ENCODE measurements around the gene DAGLA.

DAGLA gene

DNA sequence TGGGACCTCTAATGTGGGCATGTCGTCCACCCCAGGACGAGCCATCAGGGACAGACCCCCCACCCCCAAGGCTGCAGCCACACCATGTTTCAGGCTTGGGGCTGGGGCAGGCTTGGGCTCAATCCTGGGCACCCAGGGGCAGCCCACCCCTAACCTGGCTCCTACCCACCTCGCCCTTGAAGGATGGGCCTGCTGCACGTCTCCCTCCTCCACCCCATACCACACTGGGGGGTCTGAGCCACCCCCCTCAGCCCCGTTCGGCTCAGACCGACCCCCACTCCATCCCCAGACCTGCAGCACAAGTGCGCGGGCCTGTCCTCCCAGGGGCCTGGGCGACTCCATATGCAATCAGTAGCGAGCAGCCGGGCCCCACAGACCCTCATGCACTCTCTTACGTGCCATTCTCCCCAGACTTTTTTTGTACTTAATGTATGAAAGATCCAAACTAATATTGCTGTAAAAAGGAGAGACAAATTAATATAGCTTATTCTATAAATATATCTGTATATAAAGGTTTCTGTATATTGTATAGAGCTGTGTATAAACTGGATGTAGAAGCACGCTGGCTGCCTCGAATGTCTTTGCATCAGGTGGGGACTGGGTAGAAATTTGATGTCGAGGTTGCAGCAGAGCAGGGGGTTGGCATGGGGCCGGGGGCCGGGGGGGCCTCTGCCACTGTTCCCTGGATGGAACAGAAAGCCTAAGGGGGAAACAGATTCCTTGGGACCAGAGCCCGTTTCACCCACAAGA, 66.4 kb downstream of the DAGLA start:
- DNase-seq (ENCODE audit: low spot score) = no peak

DNA sequence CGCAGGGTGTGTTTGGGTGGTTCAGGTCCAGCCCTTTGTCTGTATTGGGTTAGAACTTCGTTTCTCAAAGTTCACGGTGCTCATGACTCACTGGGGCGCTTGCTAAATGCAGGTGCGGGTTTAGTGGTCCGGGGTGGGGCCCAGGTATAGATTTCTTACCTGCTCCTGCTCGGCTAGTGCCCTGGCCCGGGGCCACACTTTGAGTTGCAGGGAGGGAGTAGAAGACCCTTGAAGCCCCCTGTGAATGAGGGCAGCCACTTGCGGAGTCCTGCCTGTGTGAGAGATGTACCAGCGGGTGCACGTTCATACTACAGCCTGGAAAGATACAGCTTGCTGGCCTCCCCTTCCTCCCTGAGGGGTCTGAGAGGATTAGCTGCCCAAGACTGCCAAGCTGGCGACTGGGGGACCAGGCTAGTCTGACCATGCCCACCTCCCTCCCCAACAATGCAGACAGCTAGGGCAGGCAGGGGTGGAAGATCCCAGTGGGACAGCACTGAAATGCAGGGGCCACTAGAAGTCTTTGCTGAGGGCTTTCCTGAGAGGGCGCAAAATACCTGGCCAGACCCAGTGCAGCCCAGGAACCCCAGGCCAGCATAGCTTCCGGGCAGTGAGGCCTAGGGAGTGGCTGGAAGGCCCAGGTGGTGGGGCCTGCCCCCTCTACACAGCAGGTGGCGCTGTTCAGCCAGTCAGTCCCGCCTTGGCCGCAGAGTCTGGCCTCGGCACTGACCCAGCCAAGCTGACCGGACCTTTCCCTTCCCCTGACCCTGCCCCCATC, 67.2 kb downstream of the DAGLA start:
- peak; percentile 90 for DNase-seq (ENCODE audit: low spot score)

DNA sequence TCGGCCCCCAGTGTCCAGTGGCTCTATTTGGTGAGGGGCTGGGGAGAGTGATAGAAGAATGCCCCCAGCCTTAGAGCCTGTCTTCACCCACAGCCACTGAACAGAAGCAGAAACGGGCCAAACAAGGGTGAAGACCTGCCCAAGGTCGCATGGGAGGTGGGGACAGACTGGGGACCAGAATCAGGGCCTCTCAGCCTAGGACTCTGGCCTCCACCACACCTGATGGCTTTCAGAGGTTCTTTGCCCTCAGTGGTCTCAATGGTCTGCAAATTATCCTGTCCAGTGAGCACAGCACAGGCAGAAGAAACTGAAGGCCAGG, 67.7 kb downstream of the DAGLA start:
- DNase-seq (ENCODE audit: low spot score) = no peak

DNA sequence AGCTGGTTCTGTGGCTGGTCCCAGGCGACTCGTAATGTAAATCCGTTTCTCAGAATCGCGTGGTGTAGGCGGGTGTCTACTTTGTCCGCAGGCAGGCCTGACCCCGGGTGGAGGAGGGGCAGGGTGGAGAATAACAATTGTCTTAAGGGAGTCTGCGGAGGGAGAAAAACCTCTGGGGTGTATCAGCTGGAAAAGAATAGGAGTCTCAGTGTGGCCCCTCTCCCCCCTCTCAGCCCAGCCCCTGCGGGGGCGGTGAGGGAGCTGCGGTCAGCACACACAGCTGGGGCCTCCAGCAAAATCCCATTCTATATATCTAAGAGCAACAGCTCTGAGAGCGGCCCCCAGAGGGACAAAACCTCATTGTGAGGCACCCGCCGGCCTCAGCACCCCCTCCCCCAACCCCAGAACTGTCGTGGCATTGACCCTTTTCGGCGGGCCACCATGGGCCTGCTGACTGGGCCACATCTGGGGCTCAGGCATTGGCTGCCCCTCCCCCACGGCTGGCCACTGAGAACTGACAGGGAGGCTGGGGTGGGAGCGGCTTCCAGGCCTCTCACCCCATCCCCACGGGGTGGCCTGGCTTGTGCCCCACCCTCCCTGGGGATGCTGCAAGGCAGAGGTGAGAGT, 69.5 kb downstream of the DAGLA start:
- DNase-seq (ENCODE audit: low spot score) = peak; percentile 99

DNA sequence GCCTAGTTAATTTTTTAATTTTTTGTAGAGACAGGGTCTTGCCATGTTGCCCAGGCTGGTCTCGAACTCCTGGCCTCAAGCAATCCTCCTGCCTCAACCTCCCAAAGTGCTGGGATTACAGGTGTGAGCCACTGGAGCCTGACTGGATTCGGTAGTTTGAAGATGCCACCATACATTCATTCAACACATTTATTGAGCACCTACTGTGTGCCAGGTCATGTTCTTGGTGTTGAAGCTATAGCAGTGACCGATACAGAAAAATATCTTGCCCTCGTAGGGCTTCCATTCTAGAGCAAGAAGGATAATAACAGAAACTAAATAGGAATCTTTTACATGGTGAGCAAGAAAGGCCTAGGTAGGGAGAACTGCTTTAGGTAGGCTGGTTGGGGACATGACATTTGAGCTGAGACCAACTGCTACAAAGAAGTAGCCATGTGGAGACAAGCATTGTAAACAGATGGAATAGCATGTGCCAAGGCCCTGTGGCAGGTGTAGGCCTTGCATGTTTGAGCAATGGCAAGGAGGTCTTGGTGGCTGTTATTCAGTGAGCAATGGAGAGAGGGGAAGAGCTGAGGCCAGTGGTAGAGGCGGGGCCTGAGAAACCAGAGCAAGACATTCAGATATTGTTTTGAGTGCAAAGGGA, 70.6 kb downstream of the DAGLA start:
- no peak for DNase-seq (ENCODE audit: low spot score)

DNA sequence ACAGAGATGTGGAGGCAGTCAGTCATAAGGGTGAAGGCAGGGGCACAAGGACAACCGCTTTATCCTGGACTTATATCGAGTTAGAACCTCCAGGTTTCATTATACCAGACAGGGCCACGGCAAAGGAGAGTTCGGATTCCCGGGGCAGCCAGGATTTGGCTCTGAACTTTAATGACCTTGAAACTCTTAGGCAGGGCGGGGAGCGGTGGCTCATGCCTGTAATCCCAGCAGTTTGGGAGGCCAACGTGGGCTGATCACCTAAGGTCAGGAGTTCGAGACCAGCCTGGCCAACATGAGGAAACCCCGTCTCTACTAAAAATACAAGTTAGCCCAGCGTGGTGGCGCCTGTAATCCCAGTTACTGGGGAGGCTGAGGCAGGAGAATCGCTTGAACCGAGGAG, 71.2 kb downstream of the DAGLA start:
- DNase-seq (ENCODE audit: low spot score) = no peak

DNA sequence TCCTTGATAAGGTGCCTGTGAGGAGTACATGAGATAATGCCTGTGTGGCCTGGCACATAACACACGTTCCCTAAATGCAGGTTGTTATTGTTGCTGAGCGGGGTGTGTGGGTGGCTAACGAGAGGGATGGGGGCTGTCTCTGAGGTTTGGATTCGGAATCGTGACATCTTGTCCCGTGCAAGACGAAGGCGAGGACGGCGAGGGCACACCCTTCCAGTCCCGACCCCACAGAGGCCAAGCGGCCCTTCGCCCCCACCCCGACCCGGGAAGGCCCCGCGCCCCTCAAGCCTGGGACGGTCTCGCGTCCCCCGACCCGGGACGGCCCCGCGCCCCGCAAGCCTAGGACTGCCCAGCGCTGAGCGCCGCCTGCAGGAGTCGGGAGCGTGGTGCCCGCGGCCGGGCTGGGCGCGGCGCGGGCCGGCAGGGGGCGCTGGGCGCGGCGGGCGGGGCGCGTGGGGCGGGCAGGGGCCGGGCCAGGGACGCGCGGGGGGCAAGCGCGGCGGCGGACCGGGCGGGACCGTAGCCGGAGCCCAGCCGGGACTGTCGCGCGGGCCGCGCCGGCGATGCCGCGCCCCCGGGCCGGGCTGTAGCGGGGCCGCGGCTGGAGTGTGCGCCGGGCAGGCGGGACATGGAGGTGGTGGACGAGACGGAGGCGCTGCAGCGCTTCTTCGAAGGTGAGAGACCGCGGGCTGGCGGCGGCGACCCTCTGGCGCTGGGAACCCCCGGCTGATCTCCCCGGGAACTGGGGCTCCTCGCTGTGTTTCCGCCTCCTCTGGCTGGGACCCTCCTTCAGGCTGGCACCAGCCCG, 72.1 kb downstream of the DAGLA start, which contains the start of gene MYRF:
TSS of gene MYRF (plus strand) at position 520 of the 808 bp plus-strand sequence. CDS start at position 629, 109 bp downstream.
- no peak for DNase-seq (ENCODE audit: low spot score)

DNA sequence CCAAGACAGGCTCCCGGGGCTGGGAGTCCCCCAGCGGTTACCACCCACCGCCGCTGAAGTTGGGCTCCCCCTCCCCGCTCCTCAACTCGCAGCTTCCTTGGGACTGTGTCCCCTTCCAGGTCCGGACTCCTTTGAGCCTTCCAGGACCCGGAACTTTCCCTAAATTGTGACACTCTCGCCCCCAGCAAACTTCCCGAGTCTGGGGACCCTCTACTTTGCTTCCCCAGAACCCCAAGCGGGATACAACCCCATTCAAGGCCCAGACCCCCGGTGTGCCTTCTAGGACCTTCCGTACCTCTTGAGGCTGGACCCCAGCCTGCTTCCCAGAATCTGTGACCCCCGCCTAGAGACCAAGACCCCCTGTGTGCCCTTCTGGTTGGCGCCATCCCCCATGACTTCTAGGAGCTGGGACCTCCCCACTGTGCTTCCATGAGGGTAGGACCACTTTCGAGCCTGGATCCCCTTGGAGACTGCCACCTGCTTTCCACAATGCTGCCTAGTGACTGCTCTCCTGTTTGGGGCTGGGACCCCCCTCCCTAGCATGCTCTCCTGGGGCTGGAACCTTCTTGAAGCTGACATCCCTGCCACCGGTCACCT, 72.8 kb downstream of the DAGLA start:
- no peak for DNase-seq (ENCODE audit: low spot score)

DNA sequence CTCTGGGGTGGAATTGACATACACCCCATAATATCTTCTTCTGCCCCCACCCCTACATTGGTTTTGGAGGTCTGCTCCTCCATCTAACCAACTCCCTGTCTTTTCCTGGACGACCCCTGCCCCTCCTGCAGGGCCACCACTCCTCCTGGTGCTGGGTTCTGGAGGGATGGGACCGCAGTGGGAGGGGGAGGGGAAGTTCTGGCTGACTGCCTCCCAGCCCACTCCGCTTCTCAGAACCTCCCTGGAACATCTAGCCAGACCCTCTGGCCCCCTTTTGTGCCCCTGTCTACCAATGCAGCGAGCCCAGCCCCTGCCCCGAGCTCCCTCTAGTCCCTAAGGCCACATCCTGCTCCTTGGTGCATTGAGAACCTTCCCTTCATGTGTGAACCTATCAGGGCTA, 73.5 kb downstream of the DAGLA start:
- no peak for DNase-seq (ENCODE audit: low spot score)

DNA sequence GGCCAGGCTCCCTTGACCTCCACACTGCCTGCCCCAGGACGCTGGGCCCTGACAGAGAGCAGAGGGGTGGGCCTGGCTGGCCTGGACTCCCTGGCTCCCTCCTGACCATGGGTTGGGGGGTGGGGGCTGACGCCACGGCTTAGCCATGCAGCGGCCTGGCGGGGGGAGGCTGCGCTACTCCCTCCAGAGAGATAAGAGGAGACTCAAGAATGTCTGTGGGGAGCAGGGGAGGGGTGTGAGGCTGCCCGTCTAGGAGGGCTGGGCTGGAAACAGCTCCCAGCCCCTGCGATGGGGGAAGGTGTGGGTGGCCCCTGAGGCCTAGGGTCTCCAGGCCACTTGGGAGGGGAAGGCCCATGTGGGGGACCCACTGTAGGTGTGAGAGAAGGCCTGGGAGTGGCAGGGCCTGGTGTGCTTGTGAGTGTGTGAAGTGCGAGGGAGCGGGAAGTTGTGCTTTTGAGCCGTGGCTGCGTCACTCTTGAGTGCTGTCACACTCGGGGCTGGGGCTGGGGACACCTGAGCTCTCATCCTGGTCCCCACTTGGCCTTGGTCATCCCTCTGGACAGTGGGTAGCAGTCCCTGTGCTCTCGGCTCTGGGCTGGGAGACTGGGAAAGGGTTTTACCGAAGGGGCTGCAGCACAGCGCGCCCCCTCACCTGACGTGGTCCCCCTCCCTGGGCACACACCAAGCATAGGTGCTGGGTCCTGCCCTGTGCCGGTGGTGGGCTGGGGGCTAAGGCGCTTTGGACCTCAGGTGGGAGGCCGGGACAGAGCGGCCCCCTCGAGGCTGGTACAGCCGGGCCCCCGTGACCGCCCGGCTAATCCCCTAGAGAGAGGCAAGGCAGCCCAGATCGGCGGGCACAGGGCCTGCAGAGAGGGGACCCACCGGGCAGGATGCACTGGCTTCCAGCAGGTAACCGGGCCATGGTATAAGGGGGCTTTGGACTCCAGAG, 74.6 kb downstream of the DAGLA start:
- no peak for DNase-seq (ENCODE audit: low spot score)

DNA sequence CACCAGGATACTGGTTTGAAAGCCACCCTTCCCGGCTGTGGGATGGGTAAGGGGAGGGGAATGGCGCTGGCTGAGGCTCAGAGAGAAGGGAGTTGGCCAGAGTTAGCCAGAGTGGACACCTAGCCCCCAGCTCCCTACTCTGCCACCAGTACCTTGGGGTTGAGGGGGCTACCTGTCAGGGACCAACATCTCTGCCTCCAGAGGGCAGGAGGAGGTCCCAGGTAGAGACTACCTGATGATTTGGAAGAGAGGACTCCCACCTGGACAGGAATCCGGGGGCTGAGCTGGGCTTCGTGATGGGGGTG, 75.9 kb downstream of the DAGLA start:
- DNase-seq (ENCODE audit: low spot score) = no peak

DNA sequence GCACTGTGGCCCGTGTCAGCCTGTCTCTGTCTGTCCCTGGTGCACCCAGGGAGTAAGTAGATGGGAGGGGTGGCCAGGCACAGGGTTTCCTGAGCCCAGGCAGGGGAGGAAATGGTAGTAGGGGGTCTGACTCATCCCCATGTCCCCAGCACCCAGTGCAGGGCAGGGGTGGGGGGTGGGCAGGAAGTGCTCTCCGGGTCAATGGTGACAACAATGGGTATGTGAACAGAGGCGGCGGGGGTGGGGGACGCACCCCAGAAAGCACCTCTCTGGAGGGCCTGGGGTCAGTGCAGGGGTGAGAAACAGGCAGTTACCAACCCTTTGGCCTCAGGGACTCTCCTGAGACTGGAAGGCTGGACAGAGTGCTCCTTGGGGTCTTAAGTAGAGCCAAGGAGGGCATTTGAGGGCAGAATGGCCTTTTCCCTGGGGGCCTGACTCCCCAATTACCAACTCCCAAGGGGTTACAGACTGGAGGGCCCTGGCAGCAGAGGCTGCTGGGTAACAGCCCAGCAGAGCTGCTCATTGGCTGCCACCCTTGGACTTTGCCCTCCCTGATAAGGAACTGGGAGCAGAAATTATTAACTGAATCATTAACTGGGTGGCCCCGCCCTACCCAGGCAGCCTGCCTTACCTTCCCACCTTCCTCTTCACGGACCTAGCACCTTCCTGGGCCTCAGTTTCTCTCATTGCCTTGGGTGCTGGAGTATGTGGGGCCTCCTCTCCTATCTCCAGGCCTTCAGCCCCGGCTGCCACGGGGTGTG, 76.4 kb downstream of the DAGLA start:
- no peak for DNase-seq (ENCODE audit: low spot score)

DNA sequence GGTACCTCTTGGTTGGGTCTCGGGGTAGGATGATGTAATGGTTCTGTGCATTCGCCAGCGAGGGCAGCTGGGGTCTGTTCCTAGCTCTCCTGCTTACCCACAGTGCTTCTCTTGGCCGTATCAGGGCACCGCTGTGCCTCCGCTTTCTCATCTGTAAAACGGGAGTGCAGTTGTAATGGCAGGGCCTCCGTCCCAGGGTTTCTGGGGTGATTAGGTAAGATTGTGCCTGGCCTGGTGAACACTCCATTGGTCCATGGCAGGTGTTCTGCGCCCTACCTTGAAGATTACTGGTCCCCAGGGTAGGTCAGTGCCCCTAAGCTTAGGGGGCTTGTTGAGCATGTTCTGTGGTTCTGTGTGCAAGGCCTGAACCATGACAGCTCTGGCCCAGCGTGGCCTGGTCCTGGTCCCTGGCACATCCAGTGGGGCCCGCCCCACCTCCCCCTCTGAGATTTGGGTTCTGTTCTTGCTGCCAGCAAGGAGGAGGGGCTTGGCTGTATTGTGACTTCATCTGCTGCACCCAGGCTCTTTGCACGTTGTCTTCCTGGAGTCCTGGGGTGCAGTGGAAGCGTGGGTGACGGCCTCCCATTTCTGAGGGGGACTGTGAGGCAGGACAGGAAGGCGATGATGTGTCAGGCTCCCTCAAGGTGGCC, 77.1 kb downstream of the DAGLA start:
- DNase-seq (ENCODE audit: low spot score) = peak; percentile 83

DNA sequence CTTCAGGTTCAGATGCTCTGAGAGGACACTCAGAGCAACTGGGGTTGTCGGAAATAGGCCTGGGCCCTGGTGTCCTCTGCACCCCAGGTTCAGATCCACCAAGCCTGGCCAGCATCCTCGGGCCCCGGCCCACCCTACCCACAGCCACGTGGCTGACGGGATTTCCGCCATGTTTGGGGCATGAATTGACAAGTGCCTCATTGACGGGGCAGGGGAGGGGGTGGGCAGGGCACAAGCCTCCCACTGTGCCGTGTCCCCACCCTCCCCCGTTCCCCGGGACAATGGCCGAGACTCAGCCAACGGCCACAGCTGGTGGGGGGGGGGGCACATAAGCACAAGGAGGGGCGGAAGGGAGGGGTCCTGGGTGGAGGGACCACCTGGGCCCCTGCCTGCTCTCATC, 80.8 kb downstream of the DAGLA start:
- peak; percentile 96 for DNase-seq (ENCODE audit: low spot score)

DNA sequence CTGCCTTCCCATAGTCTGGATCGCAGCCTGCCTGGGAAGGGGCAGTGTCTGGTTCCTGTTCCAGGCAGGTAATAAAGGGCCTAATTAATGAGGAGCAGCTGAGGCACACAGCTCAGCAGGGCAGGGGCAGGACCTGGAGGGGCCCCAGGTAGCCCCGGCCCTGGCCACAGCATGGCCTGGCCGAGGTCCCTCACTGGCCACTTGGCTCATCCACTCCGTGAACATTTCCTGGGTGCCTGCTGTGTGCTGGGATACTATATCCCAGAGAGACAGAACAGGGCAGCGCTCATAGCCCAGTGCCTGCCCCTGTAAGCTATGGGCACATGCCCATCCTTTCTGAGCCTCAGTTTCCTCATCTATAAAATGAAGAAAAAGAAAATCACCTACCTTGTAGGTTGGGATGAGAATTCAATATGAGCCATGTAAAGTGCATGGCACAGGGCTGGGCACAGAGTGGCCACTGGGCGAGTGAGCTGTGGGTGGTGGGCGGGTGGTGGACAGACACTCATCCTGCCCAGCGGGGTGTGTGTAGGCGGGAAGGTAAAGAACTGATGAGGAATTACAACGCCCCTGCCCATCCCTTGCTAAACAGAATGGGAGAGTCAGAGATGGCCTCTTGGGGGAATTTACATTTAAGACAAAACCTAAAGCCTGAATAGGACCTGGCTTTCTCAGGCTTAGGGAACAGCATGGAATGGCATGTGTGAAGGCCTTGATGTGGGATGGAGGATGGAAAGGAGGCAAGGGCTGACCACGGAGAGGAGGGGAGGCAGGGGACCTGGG, 81.4 kb downstream of the DAGLA start:
- DNase-seq (ENCODE audit: low spot score) = no peak

DNA sequence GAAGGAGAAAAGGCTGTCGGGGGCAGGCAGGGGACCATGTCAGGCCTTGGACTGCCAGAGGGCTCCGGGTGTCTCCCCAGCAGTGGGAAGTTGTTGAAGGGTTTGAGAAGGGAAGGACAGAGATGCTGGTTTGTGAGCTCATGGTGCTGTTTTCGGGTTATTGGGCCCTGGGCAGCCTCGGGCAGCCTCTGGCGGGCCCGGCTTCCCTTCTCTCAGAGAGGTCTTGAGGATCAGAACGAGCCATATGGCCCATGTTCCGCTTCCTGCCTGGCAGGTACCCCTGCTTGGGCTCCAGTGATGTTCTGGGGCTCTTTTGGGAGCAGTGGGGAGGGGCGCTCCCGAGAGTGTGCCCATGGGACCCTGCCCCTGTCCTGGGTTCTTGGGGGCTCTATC, 82.0 kb downstream of the DAGLA start:
- no peak for DNase-seq (ENCODE audit: low spot score)

DNA sequence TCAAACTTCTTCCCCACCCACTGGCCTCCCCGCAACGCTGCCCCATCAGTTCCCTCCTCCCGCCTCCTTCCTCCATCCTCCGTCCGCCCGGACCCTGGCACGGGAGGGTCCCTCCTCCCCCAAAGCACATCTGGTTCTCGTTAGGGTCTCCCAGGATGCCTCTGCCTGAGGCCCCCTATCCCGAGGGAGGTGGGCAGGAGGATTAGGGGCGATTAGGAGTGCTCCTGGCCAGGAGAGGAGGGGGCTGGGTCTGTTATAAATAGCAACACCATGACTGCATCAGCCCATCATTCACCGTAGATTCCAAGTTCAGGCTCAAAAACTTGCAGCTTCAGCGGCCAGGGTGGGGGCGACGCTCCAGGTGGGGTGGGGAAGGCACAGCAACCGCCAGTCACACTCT, 82.6 kb downstream of the DAGLA start:
- no peak for DNase-seq (ENCODE audit: low spot score)

DNA sequence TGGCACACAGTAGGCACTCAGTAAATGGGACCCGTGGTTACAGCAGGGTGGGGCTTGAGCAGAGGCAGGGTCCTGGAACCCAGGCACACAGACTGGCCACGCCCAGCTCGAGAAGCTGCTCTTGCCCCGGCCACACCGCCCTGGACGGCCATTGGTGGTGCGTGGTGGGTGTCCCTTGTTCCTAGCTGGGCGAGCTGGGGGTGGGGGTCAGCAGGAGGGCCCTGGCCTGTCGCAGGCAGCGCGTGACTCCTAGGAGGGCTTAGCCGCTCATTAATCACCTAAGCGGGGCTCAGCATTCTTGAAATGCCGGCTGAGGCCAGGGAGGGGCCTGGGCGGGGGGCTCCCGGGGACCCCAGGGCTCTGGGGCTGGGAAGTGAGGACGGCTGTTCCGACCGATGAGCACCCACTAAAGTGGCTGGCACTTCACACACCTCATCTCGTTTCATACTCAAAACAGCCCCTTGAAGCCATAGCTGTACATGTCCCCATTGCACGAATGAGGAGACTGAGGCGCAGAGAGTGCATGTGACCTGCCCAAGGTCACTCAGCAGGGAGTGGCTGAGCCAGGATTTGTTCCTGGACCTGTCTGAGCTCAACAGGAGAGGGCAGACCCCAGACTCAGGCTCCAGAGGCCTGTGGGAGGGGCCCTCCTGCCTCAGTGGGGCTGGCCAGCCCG, 83.9 kb downstream of the DAGLA start:
- no peak for DNase-seq (ENCODE audit: low spot score)

All from globus pallidus (tissue), 1 donor.